HL-60 (cell line): ENCODE results near the gene COQ8B.

Experiments used
- DNase-seq, 2 experiments: peaks; one replicate each; pipeline ENCODE4 v3.0.0-alpha.2; 2010 to 2020; ENCODE audit warnings: low read depth in 1 of 2, low spot score in 1 of 2
- H3K27ac ChIP-seq: fragments of 250-450 bp; sonication (Bioruptor Pico); replicated peaks from 2 replicates; pipeline ENCODE4 v1.5.1; 2020; ENCODE audit warnings: mild to moderate bottlenecking, moderate library complexity
- H3K27me3 ChIP-seq: fragments of 250-450 bp; sonication (Bioruptor Pico); 2 replicates; pipeline ENCODE4 v1.5.1; 2021; ENCODE audit warnings: mild to moderate bottlenecking, moderate library complexity; ENCODE audit not compliant: insufficient read depth, poor library complexity, severe bottlenecking
- H3K4me3 ChIP-seq: replicated peaks from 2 replicates; pipeline ENCODE4 v1.5.1; 2011; ENCODE audit warnings: mild to moderate bottlenecking, control low read depth, low read length; ENCODE audit not compliant: insufficient read depth
- GABPA ChIP-seq: IDR thresholded peaks from 2 replicates; pipeline ENCODE4 v1.6.1; 2012; ENCODE audit warnings: low read depth
- POLR2AphosphoS5 ChIP-seq: IDR thresholded peaks from 2 replicates; pipeline ENCODE4 v1.6.1; 2012; ENCODE audit warnings: low read depth
- SPI1 ChIP-seq: IDR thresholded peaks from 2 replicates; pipeline ENCODE4 v1.6.1; 2012; ENCODE audit warnings: low read depth, mild to moderate bottlenecking, borderline replicate concordance
- TF ChIP-seq, protein P1 (sequence below): IDR thresholded peaks from one replicate; pipeline ENCODE4 v1.5.1; 2011; ENCODE audit warnings: low read length, control low read depth, inconsistent platforms; ENCODE audit not compliant: insufficient read depth
- TF ChIP-seq, protein P2 (sequence below): IDR thresholded peaks from 2 replicates; pipeline ENCODE4 v1.6.1; 2012; ENCODE audit warnings: low read depth; ENCODE audit not compliant: insufficient replicate concordance

COQ8B gene

GRCh38 chr19:40689339-40690049, 27.2 kb downstream of the COQ8B start:
- peak; percentile 25 to 40 for DNase-seq
- no peak overlapping the region for H3K27ac ChIP-seq
- no peak overlapping the region for H3K4me3 ChIP-seq
- no peaks in the 10 kb centered on the region for H3K27me3 ChIP-seq
- TF ChIP-seq, protein P1, sequence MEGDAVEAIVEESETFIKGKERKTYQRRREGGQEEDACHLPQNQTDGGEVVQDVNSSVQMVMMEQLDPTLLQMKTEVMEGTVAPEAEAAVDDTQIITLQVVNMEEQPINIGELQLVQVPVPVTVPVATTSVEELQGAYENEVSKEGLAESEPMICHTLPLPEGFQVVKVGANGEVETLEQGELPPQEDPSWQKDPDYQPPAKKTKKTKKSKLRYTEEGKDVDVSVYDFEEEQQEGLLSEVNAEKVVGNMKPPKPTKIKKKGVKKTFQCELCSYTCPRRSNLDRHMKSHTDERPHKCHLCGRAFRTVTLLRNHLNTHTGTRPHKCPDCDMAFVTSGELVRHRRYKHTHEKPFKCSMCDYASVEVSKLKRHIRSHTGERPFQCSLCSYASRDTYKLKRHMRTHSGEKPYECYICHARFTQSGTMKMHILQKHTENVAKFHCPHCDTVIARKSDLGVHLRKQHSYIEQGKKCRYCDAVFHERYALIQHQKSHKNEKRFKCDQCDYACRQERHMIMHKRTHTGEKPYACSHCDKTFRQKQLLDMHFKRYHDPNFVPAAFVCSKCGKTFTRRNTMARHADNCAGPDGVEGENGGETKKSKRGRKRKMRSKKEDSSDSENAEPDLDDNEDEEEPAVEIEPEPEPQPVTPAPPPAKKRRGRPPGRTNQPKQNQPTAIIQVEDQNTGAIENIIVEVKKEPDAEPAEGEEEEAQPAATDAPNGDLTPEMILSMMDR = no peak
- TF ChIP-seq, protein P2, sequence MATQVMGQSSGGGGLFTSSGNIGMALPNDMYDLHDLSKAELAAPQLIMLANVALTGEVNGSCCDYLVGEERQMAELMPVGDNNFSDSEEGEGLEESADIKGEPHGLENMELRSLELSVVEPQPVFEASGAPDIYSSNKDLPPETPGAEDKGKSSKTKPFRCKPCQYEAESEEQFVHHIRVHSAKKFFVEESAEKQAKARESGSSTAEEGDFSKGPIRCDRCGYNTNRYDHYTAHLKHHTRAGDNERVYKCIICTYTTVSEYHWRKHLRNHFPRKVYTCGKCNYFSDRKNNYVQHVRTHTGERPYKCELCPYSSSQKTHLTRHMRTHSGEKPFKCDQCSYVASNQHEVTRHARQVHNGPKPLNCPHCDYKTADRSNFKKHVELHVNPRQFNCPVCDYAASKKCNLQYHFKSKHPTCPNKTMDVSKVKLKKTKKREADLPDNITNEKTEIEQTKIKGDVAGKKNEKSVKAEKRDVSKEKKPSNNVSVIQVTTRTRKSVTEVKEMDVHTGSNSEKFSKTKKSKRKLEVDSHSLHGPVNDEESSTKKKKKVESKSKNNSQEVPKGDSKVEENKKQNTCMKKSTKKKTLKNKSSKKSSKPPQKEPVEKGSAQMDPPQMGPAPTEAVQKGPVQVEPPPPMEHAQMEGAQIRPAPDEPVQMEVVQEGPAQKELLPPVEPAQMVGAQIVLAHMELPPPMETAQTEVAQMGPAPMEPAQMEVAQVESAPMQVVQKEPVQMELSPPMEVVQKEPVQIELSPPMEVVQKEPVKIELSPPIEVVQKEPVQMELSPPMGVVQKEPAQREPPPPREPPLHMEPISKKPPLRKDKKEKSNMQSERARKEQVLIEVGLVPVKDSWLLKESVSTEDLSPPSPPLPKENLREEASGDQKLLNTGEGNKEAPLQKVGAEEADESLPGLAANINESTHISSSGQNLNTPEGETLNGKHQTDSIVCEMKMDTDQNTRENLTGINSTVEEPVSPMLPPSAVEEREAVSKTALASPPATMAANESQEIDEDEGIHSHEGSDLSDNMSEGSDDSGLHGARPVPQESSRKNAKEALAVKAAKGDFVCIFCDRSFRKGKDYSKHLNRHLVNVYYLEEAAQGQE = no peak
- TF ChIP-seq SPI1 = no peak
- no peak for TF ChIP-seq GABPA
- TF ChIP-seq POLR2AphosphoS5 = no peak

DNA sequence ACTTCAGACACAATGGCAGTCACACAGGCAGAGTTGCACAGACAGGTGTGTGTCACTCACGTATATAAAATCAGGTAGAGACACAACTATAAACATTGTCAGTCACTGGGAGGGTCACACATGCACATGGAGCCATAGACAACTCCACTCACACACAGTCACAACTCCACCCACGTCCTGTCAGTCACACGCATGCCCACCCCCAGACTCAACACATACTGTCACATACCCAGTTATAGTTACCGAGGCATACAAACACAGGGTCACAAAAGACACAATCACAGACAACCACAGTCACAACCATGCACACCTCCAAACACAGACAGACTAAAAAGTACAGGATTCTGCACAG, 27.7 kb downstream of the COQ8B start:
- Histone ChIP-seq H3K4me3 (no peak overlapping the region), H3K27ac (no peak overlapping the region), H3K27me3 (no peaks in the 10 kb centered on the region)
- TF ChIP-seq, protein P1 = no peak
- TF ChIP-seq POLR2AphosphoS5 = no peak
- no peak for TF ChIP-seq GABPA
- TF ChIP-seq, protein P2 = no peak
- no peak for TF ChIP-seq SPI1
- no peak for DNase-seq

GRCh38 chr19:40688309-40688708, 28.4 kb downstream of the COQ8B start:
- H3K4me3 ChIP-seq = no peak overlapping the region
- H3K27ac ChIP-seq = no peak overlapping the region
- no peak for DNase-seq
- TF ChIP-seq SPI1 (no peak), GABPA (no peak), POLR2AphosphoS5 (no peak)
- TF ChIP-seq, protein P2 = no peak
- TF ChIP-seq, protein P1 = no peak
- H3K27me3 ChIP-seq = no peaks in the 10 kb centered on the region
